ENCODE results near the gene TCERG1L.

The TCERG1L gene

GRCh38 chr10:131174211-131174565 lies 137.3 kb downstream of the TCERG1L start:
- no peak for TF ChIP-seq CTCF (IDR thresholded peaks at IDR 0.05)

- TF ChIP-seq CTCF (IDR thresholded peaks at IDR 0.05), result no peak
Observed at GRCh38 chr10:131173484-131174210, 137.9 kb downstream of the TCERG1L start.

- no peak for TF ChIP-seq CTCF (IDR thresholded peaks at IDR 0.05)
Observed at GRCh38 chr10:131172433-131172832, 139.1 kb downstream of the TCERG1L start.

GRCh38 chr10:131169146-131169545 lies 142.4 kb downstream of the TCERG1L start:
- no peak for TF ChIP-seq CTCF (IDR thresholded peaks at IDR 0.05)

GRCh38 chr10:131168238-131168875 lies 143.2 kb downstream of the TCERG1L start:
- TF ChIP-seq CTCF (IDR thresholded peaks at IDR 0.05), result no peak

- TF ChIP-seq CTCF (IDR thresholded peaks at IDR 0.05), result no peak
Observed at GRCh38 chr10:131167036-131167860, 144.3 kb downstream of the TCERG1L start.

GRCh38 chr10:131166486-131166885 lies 145.0 kb downstream of the TCERG1L start:
- TF ChIP-seq CTCF (IDR thresholded peaks at IDR 0.05), result no peak

Measured in LNCAP (cell line).